Ectodermal cell (in vitro differentiated cells): ENCODE measurements around the gene SIGLECL1.

Source experiments
- H3K27ac ChIP-seq: 2 replicates; pipeline ENCODE4 v1.7.0; 2013; ENCODE audit warnings: mild to moderate bottlenecking, low read depth, low read length; ENCODE audit not compliant: insufficient read depth, poor library complexity, severe bottlenecking
- H3K27me3 ChIP-seq: 2 replicates; pipeline ENCODE4 v1.7.0; 2013; ENCODE audit warnings: mild to moderate bottlenecking, low read length; ENCODE audit not compliant: insufficient read depth, control insufficient read depth, poor library complexity, severe bottlenecking
- H3K36me3 ChIP-seq: one replicate; pipeline ENCODE4 v1.7.0; 2013; ENCODE audit warnings: low read length; ENCODE audit not compliant: control insufficient read depth, insufficient read depth
- H3K4me1 ChIP-seq: one replicate; pipeline ENCODE4 v1.7.0; 2013; ENCODE audit warnings: low read length; ENCODE audit not compliant: control insufficient read depth, insufficient read depth
- H3K4me3 ChIP-seq: 2 replicates; pipeline ENCODE4 v1.7.0; 2013; ENCODE audit warnings: low read depth, low read length, control low read depth; ENCODE audit not compliant: insufficient read depth
- H3K9me3 ChIP-seq: 2 replicates; pipeline ENCODE4 v1.7.0; 2013; ENCODE audit warnings: mild to moderate bottlenecking, low read length, moderate library complexity; ENCODE audit not compliant: control insufficient read depth
- WGBS, 2 experiments: methylation state at CpG; one replicate each; pipeline ENCODE4 v1.1.7; 2013; ENCODE audit warnings: missing lambda C conversion rate in 2 of 2; 5-methylcytosine and 5-hydroxymethylcytosine counted together

Gene SIGLECL1

GRCh38 chr19:51272183-51272810, 21.4 kb downstream of the SIGLECL1 start:
- WGBS, 2 experiments, result 90 to 92% methylated on average over 6 of the region's 6 CpGs
- Histone ChIP-seq H3K27me3 (no peaks in the 10 kb centered on the region), H3K9me3 (no peaks in the 10 kb centered on the region), H3K4me3 (no peak overlapping the region), H3K4me1 (peaks cover 4% of the 10 kb centered on the region), H3K27ac (no peak overlapping the region), H3K36me3 (no peaks in the 10 kb centered on the region)

GRCh38 chr19:51274049-51274770, 23.3 kb downstream of the SIGLECL1 start:
- Histone ChIP-seq H3K27ac (no peak overlapping the region), H3K27me3 (no peaks in the 10 kb centered on the region), H3K4me3 (no peak overlapping the region), H3K36me3 (no peaks in the 10 kb centered on the region), H3K4me1 (peaks cover 4% of the 10 kb centered on the region), H3K9me3 (no peaks in the 10 kb centered on the region)
- WGBS, 2 experiments, result 93% methylated on average over 8 of the region's 8 CpGs

GRCh38 chr19:51277112-51277511, 26.2 kb downstream of the SIGLECL1 start:
- Histone ChIP-seq H3K27me3 (no peaks in the 10 kb centered on the region), H3K9me3 (no peaks in the 10 kb centered on the region), H3K27ac (no peak overlapping the region), H3K36me3 (no peaks in the 10 kb centered on the region), H3K4me1 (no peaks in the 10 kb centered on the region), H3K4me3 (no peak overlapping the region)
- 100% methylated on average over 2 of the region's 3 CpGs for WGBS, 2 experiments

GRCh38 chr19:51282335-51282734, 31.5 kb downstream of the SIGLECL1 start:
- H3K9me3 ChIP-seq, result no peaks in the 10 kb centered on the region
- no peaks in the 10 kb centered on the region for H3K27me3 ChIP-seq
- H3K4me3 ChIP-seq, result no peak overlapping the region
- no peaks in the 10 kb centered on the region for H3K4me1 ChIP-seq
- H3K36me3 ChIP-seq, result no peaks in the 10 kb centered on the region
- WGBS, 2 experiments, result 94 to 98% methylated on average over 4 of the region's 4 CpGs
- no peak overlapping the region for H3K27ac ChIP-seq

- Histone ChIP-seq H3K4me1 (no peaks in the 10 kb centered on the region), H3K36me3 (no peaks in the 10 kb centered on the region), H3K4me3 (no peak overlapping the region), H3K27me3 (no peaks in the 10 kb centered on the region), H3K27ac (no peak overlapping the region), H3K9me3 (no peaks in the 10 kb centered on the region)
- WGBS, 2 experiments, result 95 to 100% methylated on average over 2 to 3 of the region's 3 CpGs
Observed at GRCh38 chr19:51285682-51286081, 34.8 kb downstream of the SIGLECL1 start.

- H3K36me3 ChIP-seq, result no peaks in the 10 kb centered on the region
- WGBS, 2 experiments, result 85 to 90% methylated on average over 1 of the region's 1 CpG
Observed at GRCh38 chr19:51289635-51290034, 38.8 kb downstream of the SIGLECL1 start.

GRCh38 chr19:51292971-51293370, 42.1 kb downstream of the SIGLECL1 start:
- peaks cover 16% of the 10 kb centered on the region for H3K27me3 ChIP-seq
- no peaks in the 10 kb centered on the region for H3K36me3 ChIP-seq
- WGBS, 2 experiments, result 14% methylated on average over 11 of the region's 11 CpGs
- H3K4me3 ChIP-seq, result no peak overlapping the region
- no peaks in the 10 kb centered on the region for H3K9me3 ChIP-seq
- peaks cover 23% of the 10 kb centered on the region for H3K4me1 ChIP-seq
- H3K27ac ChIP-seq, result no peak overlapping the region

More at GRCh38 chr19:51289635-51290034, 38.8 kb downstream of the SIGLECL1 start:
- Histone ChIP-seq H3K27ac (no peak overlapping the region), H3K4me1 (peaks cover 10% of the 10 kb centered on the region), H3K27me3 (peaks cover 4% of the 10 kb centered on the region), H3K4me3 (no peak overlapping the region), H3K9me3 (no peaks in the 10 kb centered on the region)

GRCh38 chr19:51293571-51294210, 42.8 kb downstream of the SIGLECL1 start:
- WGBS, 2 experiments, result 60 to 62% methylated on average over 14 of the region's 14 CpGs
- no peak overlapping the region for H3K27ac ChIP-seq
- H3K27me3 ChIP-seq, result peaks cover 16% of the 10 kb centered on the region
- H3K9me3 ChIP-seq, result no peaks in the 10 kb centered on the region
- no peak overlapping the region for H3K4me3 ChIP-seq
- peaks cover 23% of the 10 kb centered on the region for H3K4me1 ChIP-seq
- no peaks in the 10 kb centered on the region for H3K36me3 ChIP-seq

- H3K27ac ChIP-seq, result no peak overlapping the region
- no peak overlapping the region for H3K4me3 ChIP-seq
- peaks cover 23% of the 10 kb centered on the region for H3K4me1 ChIP-seq
- no peaks in the 10 kb centered on the region for H3K9me3 ChIP-seq
- peaks cover 16% of the 10 kb centered on the region for H3K27me3 ChIP-seq
- WGBS, 2 experiments, result 65 to 71% methylated on average over 23 of the region's 23 CpGs
- no peaks in the 10 kb centered on the region for H3K36me3 ChIP-seq
Observed at GRCh38 chr19:51294211-51294976, 43.5 kb downstream of the SIGLECL1 start.

- H3K27me3 ChIP-seq, result peaks cover 16% of the 10 kb centered on the region
- no peak overlapping the region for H3K4me3 ChIP-seq
- 57 to 64% methylated on average over 12 of the region's 12 CpGs for WGBS, 2 experiments
- H3K9me3 ChIP-seq, result no peaks in the 10 kb centered on the region
- H3K4me1 ChIP-seq, result peaks cover 23% of the 10 kb centered on the region
- H3K27ac ChIP-seq, result no peak overlapping the region
- no peaks in the 10 kb centered on the region for H3K36me3 ChIP-seq
Observed at GRCh38 chr19:51294977-51295375, 44.1 kb downstream of the SIGLECL1 start.
